Keratinocyte (primary cell): Measurements from ENCODE around the gene UBE2I. TPM values are rescaled to one million over a fixed set of nuclear protein-coding genes. Genes with fewer than 3 reads are reported as not detected.

Source experiments
- DNase-seq: peaks from one replicate; pipeline ENCODE4 v3.0.0-alpha.2; 2011; ENCODE audit warnings: low read depth, missing footprints, low spot score
- FAIRE-seq: peaks from 2 replicates; lab custom pipeline; 2011; peaks lifted over from hg19 to GRCh38; lab: Jason Lieb, UNC
- H2AFZ ChIP-seq: 2 replicates; pipeline ENCODE4 v1.6.0; 2012; ENCODE audit warnings: low read length, control low read depth, inconsistent platforms; ENCODE audit not compliant: control insufficient read depth
- H3K27ac ChIP-seq: 2 replicates; pipeline ENCODE4 v1.5.1; 2011; ENCODE audit warnings: low read length; ENCODE audit not compliant: control insufficient read depth, insufficient read depth
- H3K27me3 ChIP-seq: 3 replicates; pipeline ENCODE4 v1.6.0; 2011; ENCODE audit warnings: low read length; ENCODE audit not compliant: control insufficient read depth, insufficient read depth; ENCODE audit errors: extremely low read depth
- H3K36me3 ChIP-seq, 2 experiments: 2 replicates in 1 of 2; 3 replicates in 1 of 2; pipeline ENCODE4 v1.5.1; 2011; ENCODE audit warnings: low read length in 2 of 2, mild to moderate bottlenecking in 1 of 2; ENCODE audit not compliant: control insufficient read depth in 2 of 2, insufficient read depth in 2 of 2; ENCODE audit errors: extremely low read depth in 1 of 2
- H3K4me1 ChIP-seq: 3 replicates; pipeline ENCODE4 v1.5.1; 2011; ENCODE audit warnings: low read length; ENCODE audit not compliant: control insufficient read depth, insufficient read depth; ENCODE audit errors: extremely low read depth
- H3K4me2 ChIP-seq: 3 replicates; pipeline ENCODE4 v1.6.0; 2011; ENCODE audit warnings: low read depth, low read length; ENCODE audit not compliant: control insufficient read depth, insufficient read depth; ENCODE audit errors: extremely low read depth
- H3K4me3 ChIP-seq, 3 experiments: fragments of 200-600 bp in 1 of 3; sonication (generic) in 1 of 3; 2 replicates in 2 of 3; 3 replicates in 1 of 3; pipeline ENCODE4 v1.5.1; 2011 to 2016; ENCODE audit warnings: low read length in 3 of 3, mild to moderate bottlenecking in 3 of 3, control low read depth in 2 of 3, inconsistent platforms in 1 of 3, low read depth in 1 of 3, mixed read lengths in 1 of 3, mixed run types in 1 of 3, moderate library complexity in 1 of 3; ENCODE audit not compliant: control insufficient read depth in 2 of 3, insufficient read depth in 2 of 3; ENCODE audit errors: extremely low read depth in 1 of 3
- H3K79me2 ChIP-seq: 2 replicates; pipeline ENCODE4 v1.6.0; 2012; ENCODE audit warnings: low read length; ENCODE audit not compliant: control insufficient read depth, insufficient read depth
- H3K9ac ChIP-seq: 3 replicates; pipeline ENCODE4 v1.6.0; 2011; ENCODE audit warnings: low read length; ENCODE audit not compliant: control insufficient read depth, insufficient read depth; ENCODE audit errors: extremely low read depth
- H3K9me1 ChIP-seq: 3 replicates; pipeline ENCODE4 v1.6.0; 2011; ENCODE audit warnings: low read length; ENCODE audit not compliant: control insufficient read depth, insufficient read depth; ENCODE audit errors: extremely low read depth
- H3K9me3 ChIP-seq: 2 replicates; pipeline ENCODE4 v1.5.1; 2012; ENCODE audit warnings: low read depth, low read length; ENCODE audit not compliant: control insufficient read depth
- H4K20me1 ChIP-seq: 3 replicates; pipeline ENCODE4 v1.6.0; 2011; ENCODE audit warnings: low read length; ENCODE audit not compliant: control insufficient read depth, insufficient read depth; ENCODE audit errors: extremely low read depth
- EZH2 ChIP-seq: IDR thresholded peaks from one replicate; pipeline ENCODE4 v1.6.1; 2012; ENCODE audit warnings: inconsistent platforms, mild to moderate bottlenecking, low read length, moderate library complexity
- dilution Hi-C: fragments of 300-500 bp; cut with MboI; formaldehyde crosslinking; loops from one replicate; pipeline ENCODE4 v1.7.0; 2020; ENCODE audit warnings: low sequenced_read_pairs; ENCODE audit not compliant: extremely low pct_ligation_motif_present
- polyA plus RNA-seq, 5 experiments: library from polyadenylated mRNA; depleted of rRNA in 3 of 5; stranded (reverse) in 3 of 5; stranded (forward) in 1 of 5; unstranded in 1 of 5; fragments of >200 nt; gene quantifications; 1 replicate in 1 of 5; 2 replicates in 3 of 5; 3 replicates in 1 of 5; pipeline versions ENCODE4 v1.2.1 to v1.2.3, GENCODE V29; 2011 to 2012; ENCODE audit warnings: missing spikeins in 2 of 5, low read depth in 1 of 5, low replicate concordance in 1 of 5
- TF ChIP-seq, protein P1 (sequence below), 3 experiments: IDR thresholded peaks in 1 of 3; conservative IDR thresholded peaks in 1 of 3; optimal IDR thresholded peaks in 1 of 3; 2 replicates in 2 of 3; 3 replicates in 1 of 3; pipeline versions ENCODE3 to v1.5.1; 2011; ENCODE audit warnings: low read length in 3 of 3, mild to moderate bottlenecking in 3 of 3, moderate library complexity in 2 of 3, control low read depth in 1 of 3, inconsistent platforms in 1 of 3; ENCODE audit not compliant: insufficient read depth in 2 of 3; ENCODE audit errors: extremely low read depth in 1 of 3

The UBE2I gene
- polyA plus RNA-seq, 1 donor (not counting 4 experiments of a cell fraction or from before 2014, with no cell fraction given): 157 TPM

DNA sequence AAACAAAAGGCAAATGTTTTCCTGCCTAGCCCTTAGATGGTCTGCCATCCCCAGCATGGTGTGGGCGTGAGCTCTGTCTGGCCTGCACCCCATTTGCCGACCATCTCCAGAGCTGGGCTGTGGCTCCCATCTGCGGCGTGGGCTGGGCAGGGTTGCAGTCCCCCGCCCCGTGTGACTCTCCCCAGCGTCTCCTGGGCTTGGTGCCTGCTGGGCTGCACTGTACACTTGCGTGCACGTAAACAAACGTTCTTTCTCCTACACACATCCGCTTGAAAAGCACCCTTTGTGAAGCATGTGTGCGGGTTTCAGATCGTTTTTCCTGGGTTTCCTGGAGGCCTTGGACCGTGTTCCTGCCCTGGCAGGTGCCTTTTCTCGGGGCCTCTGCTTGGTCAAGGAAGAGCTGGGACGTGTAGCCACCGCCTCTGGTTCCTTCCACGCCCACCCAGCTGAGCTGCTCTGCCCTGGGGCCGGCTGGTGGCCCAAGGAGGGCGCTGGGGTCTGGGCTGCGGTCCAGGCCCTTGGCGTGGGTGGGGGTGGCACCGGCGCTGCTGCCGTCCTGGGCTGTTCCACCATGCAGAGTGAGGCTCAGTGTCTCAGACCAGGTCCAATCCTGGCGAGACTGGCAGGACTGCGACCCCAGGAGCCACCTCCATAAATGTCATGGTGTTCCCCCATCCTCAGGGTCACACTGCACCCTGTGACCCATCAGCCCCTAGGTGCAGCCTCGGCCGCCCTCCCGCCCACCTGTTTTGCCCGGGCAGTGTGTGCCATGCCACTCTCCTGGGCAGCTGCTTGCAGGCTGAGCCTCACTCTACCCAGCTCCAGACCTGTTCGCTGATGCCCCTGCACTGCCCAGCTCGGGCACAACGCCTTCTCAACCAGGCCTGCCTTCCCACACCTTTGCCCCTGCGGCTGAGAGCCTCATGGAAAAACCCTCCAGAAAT lies 14.1 kb downstream of the UBE2I start:
- Histone ChIP-seq H3K9ac (no peak overlapping the region), H3K9me1 (no peaks in the 10 kb centered on the region), H3K27ac (no peak overlapping the region), H3K4me1 (no peaks in the 10 kb centered on the region), H3K27me3 (no peaks in the 10 kb centered on the region), H2AFZ (no peak overlapping the region), H3K4me2 (no peak overlapping the region), H3K36me3 (peaks cover 25 to 27% of the 10 kb centered on the region in 2 experiments), H4K20me1 (peaks cover 3% of the 10 kb centered on the region), H3K4me3 (no peak overlapping the region), H3K79me2 (peaks cover 15% of the 10 kb centered on the region), H3K9me3 (no peaks in the 10 kb centered on the region)
- TF ChIP-seq EZH2: no peak
- TF ChIP-seq, protein P1, sequence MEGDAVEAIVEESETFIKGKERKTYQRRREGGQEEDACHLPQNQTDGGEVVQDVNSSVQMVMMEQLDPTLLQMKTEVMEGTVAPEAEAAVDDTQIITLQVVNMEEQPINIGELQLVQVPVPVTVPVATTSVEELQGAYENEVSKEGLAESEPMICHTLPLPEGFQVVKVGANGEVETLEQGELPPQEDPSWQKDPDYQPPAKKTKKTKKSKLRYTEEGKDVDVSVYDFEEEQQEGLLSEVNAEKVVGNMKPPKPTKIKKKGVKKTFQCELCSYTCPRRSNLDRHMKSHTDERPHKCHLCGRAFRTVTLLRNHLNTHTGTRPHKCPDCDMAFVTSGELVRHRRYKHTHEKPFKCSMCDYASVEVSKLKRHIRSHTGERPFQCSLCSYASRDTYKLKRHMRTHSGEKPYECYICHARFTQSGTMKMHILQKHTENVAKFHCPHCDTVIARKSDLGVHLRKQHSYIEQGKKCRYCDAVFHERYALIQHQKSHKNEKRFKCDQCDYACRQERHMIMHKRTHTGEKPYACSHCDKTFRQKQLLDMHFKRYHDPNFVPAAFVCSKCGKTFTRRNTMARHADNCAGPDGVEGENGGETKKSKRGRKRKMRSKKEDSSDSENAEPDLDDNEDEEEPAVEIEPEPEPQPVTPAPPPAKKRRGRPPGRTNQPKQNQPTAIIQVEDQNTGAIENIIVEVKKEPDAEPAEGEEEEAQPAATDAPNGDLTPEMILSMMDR (optimal IDR thresholded peaks at IDR 0.05 in 1 of 3, IDR thresholded peaks at IDR 0.05 in 1 of 3, conservative IDR thresholded peaks at IDR 0.05 in 1 of 3; ENCODE audit: extremely low read depth in 1 of 3, insufficient read depth in 2 of 3, low read length in 3 of 3): no peak
- DNase-seq (no peak), FAIRE-seq (no peak)
- dilution Hi-C loops: no loop called here

DNA sequence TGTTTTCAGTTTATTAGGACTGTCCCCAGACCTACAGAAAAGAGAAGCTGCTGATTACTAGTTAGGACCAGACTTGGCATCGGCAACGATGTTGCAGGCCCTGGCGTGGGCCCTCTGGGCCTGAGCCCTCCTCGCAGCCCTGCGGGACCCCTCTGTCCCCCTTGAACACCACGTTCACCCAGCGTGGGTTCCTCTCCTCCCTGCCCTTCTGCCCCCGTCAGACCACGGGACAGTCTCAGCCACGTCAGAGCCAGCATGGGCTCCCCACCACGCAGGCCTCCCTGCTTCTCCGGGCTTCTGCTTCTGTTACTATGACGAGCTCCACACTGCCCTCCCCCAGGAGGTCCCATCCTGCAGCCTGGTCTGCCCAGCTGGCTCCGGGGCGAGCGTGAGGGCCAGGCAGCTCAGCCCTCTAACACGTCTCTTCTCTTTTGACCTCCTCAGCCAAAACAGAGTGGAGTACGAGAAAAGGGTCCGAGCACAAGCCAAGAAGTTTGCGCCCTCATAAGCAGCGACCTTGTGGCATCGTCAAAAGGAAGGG lies 14.9 kb downstream of the UBE2I start:
- no peaks in the 10 kb centered on the region for H3K4me1 ChIP-seq
- TF ChIP-seq, protein P1 (optimal IDR thresholded peaks at IDR 0.05 in 1 of 3, IDR thresholded peaks at IDR 0.05 in 1 of 3, conservative IDR thresholded peaks at IDR 0.05 in 1 of 3; ENCODE audit: extremely low read depth in 1 of 3, insufficient read depth in 2 of 3, low read length in 3 of 3): no peak
- TF ChIP-seq EZH2: no peak
- H3K9ac ChIP-seq: no peak overlapping the region
- no peak overlapping the region for H3K4me2 ChIP-seq
- H3K9me1 ChIP-seq: no peaks in the 10 kb centered on the region
- H3K27me3 ChIP-seq: no peaks in the 10 kb centered on the region
- peaks cover 8% of the 10 kb centered on the region for H3K79me2 ChIP-seq
- no peak overlapping the region for H2AFZ ChIP-seq
- peaks cover 3% of the 10 kb centered on the region for H4K20me1 ChIP-seq
- FAIRE-seq (no peak), DNase-seq (no peak)
- peaks cover 18 to 24% of the 10 kb centered on the region in 2 experiments for H3K36me3 ChIP-seq
- no peak overlapping the region for H3K4me3 ChIP-seq
- H3K27ac ChIP-seq: no peak overlapping the region
- H3K9me3 ChIP-seq: no peaks in the 10 kb centered on the region
- dilution Hi-C loops: no loop called here
